ENCODE results near the gene FOXK1.
"Not testable (repeated sequence)": the region's sequence is repeated elsewhere in the genome, so short reads cannot be mapped to it uniquely, and the experiment has no call there.

FOXK1 gene

GRCh38 chr7:4799508-4800268 lies 117.6 kb downstream of the FOXK1 start:
- no peak for DNase-seq (ENCODE audit: low read depth)
- no peak overlapping the region for H3K4me3 ChIP-seq (replicated peaks; ENCODE audit: low read depth, low read length)
- no peak for TF ChIP-seq CTCF (IDR thresholded peaks at IDR 0.05; ENCODE audit: low read length, missing control alignments)

GRCh38 chr7:4800487-4800886 lies 118.4 kb downstream of the FOXK1 start:
- no peak overlapping the region for H3K4me3 ChIP-seq (replicated peaks; ENCODE audit: low read depth, low read length)
- TF ChIP-seq CTCF (IDR thresholded peaks at IDR 0.05; ENCODE audit: low read length, missing control alignments): no peak
- DNase-seq (ENCODE audit: low read depth): no peak

GRCh38 chr7:4800926-4801838 lies 119.1 kb downstream of the FOXK1 start:
- TF ChIP-seq CTCF (IDR thresholded peaks at IDR 0.05; ENCODE audit: low read length, missing control alignments): no peak
- no peak for DNase-seq (ENCODE audit: low read depth)
- no peak overlapping the region for H3K4me3 ChIP-seq (replicated peaks; ENCODE audit: low read depth, low read length)

GRCh38 chr7:4801839-4802231 lies 119.7 kb downstream of the FOXK1 start:
- no peak overlapping the region for H3K4me3 ChIP-seq (replicated peaks; ENCODE audit: low read depth, low read length)
- DNase-seq (ENCODE audit: low read depth): no peak
- TF ChIP-seq CTCF (IDR thresholded peaks at IDR 0.05; ENCODE audit: low read length, missing control alignments): no peak

GRCh38 chr7:4802577-4802976 lies 120.5 kb downstream of the FOXK1 start:
- not testable (repeated sequence) for DNase-seq (ENCODE audit: low read depth)

GRCh38 chr7:4803397-4804241 lies 121.5 kb downstream of the FOXK1 start:
- TF ChIP-seq CTCF (IDR thresholded peaks at IDR 0.05; ENCODE audit: low read length, missing control alignments): no peak
- no peak for DNase-seq (ENCODE audit: low read depth)
- no peak overlapping the region for H3K4me3 ChIP-seq (replicated peaks; ENCODE audit: low read depth, low read length)

More at GRCh38 chr7:4802577-4802976, 120.5 kb downstream of the FOXK1 start:
- not testable (repeated sequence) for H3K4me3 ChIP-seq (replicated peaks; ENCODE audit: low read depth, low read length)

Data from fibroblast of pulmonary artery (primary cell).